GM18870 (cell line): Measurements from ENCODE around the gene SLC28A1.
A peak's percentile ranks its signal among the peaks of the same experiment; 100 is the strongest.

Experiments
- ATAC-seq: cut with Tn5 transposase; IDR thresholded peaks from one replicate; pipeline ENCODE4 v1.9.1; 2021; ENCODE audit warnings: moderate library complexity; ENCODE audit not compliant: unreplicated experiment

The SLC28A1 gene

GRCh38 chr15:84988909-84989644 is 104.6 kb downstream of the SLC28A1 start:
- no peak for ATAC-seq

DNA sequence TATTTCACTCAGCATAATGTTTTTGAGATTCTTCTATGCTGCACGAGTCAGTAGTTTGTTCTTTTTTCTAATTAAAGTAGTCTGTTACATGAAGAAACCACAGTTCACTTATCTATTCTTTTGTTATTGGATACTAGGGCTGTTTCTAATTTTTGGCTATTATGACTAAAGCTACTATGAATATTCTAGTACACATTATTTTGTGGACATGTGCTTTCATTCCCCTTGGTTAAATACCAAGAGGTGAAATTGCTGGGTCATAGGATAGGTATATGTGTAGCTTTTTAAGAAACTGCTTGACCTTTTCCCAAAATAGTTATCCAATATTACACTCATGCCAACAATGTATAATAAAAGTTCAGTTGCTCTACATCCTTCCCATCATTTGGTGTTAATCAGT is 106.0 kb downstream of the SLC28A1 start:
- no peak for ATAC-seq

DNA sequence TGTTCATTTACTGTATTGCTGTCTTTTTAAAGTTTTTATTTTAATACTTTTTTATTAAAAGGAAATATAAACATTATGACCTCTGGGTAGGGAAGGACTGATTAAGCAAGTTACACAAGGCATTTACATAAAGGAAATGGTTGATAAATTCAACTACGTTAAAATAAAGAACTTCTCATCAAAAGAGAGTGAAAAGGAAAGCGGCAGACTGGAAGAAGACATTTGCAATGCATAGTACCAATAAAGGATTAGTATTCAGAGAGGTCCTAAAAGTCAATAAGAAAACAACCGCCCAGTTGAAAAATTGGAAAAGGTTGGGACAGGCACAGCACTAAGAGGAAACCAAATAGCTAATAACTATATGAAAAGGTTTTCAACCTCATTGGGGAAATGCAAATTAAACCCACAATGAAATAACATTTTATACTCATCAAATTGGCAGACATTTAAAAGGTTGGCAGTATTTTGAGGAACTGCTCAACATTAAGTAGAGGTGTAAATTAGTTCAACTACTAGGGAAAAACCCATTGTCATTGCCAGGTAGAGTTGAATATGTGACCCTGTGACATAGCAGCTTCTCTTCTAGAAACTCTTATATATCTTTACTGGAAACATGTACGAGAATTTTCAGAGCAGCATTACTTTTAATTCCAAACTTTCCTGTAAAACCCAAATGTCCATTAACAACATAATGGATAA is 106.7 kb downstream of the SLC28A1 start:
- no peak for ATAC-seq

DNA sequence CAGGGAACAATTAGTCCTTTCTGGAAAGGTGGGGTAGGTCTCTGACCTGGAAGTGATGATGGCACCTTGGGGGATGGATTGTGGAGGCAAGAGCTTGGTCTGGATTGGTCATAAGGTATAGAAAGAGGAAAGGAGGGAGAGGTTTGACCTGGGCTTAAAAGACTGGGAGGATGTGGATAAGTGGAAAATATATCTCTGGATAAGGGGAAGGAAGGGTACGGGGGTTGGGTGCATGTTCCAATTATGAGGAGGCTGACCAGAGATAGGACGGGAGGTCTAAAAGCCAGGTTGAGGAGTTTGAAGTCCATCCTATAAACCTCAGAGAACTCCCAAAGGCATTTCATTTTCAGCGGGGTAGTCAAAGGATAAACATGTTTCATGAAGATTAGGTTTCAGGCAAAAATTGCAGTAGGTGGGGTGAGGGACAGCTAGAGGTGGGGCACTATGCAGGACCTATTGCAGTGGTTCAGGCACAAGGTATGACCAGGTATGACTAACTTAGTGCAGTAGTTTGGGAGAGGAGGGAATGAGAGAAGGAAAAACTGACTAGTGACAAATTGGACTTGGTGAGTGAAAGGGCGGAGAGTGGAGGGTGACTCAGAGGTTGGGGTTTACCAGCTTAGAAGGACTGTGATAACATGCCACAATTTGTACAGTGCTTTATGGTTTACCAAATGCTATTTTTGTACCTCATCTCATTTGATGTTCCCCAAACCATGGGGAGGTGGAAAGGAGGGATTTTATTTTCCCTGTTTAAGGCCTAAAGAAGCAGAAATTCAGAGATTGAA is 107.9 kb downstream of the SLC28A1 start:
- peak; percentile 47 for ATAC-seq
